ENCODE data around the gene ANKRD9. TPM values are rescaled to one million over a fixed set of nuclear protein-coding genes. Genes with fewer than 3 reads are reported as not detected.

ANKRD9 gene
- total and polyA plus RNA-seq, 2 donors (not counting 1 experiment from before 2014, with no cell fraction given): 2.7 to 22.0 TPM

- Histone ChIP-seq H4K20me1 (ENCODE audit: control insufficient read depth, extremely low read depth, insufficient read depth, low read length) (no peaks in the 10 kb centered on the region), H3K4me1 (ENCODE audit: control insufficient read depth, extremely low read depth, insufficient read depth, low read length) (peaks cover 4% of the 10 kb centered on the region), H3K27me3 (ENCODE audit: control insufficient read depth, insufficient read depth, low read length) (no peaks in the 10 kb centered on the region), H3K36me3 (ENCODE audit: control insufficient read depth, insufficient read depth, low read length) (peaks cover 12% of the 10 kb centered on the region), H2AFZ (ENCODE audit: low read length) (no peak overlapping the region), H3K27ac (ENCODE audit: insufficient read depth, low read length) (no peak overlapping the region), H3K9me3 (ENCODE audit: control insufficient read depth, insufficient read depth, low read depth, low read length) (no peaks in the 10 kb centered on the region), H3K9ac (ENCODE audit: insufficient read depth, low read length) (no peak overlapping the region), H3K79me2 (ENCODE audit: control insufficient read depth, insufficient read depth, low read length) (no peaks in the 10 kb centered on the region), H3K4me2 (ENCODE audit: extremely low read depth, insufficient read depth, low read length) (no peak overlapping the region), H3K4me3 (replicated peaks in 1 of 4; ENCODE audit: control extremely low read depth in 1 of 4, insufficient read depth in 1 of 4, low read depth in 3 of 4, low read length in 4 of 4) (no peak overlapping the region)
- TF ChIP-seq CTCF (conservative IDR thresholded peaks at IDR 0.05 in 1 of 2, IDR thresholded peaks at IDR 0.05 in 1 of 2; ENCODE audit: low read depth in 1 of 2, low read length in 2 of 2) (no peak), EZH2 (IDR thresholded peaks at IDR 0.05; ENCODE audit: low read length, missing control alignments) (no peak)
- no peak for DNase-seq (ENCODE audit: low read depth in 2 of 2)
Measured at GRCh38 chr14:102507081-102507856, 2.3 kb downstream of the ANKRD9 start.

- Histone ChIP-seq H3K4me3 (replicated peaks in 1 of 4; ENCODE audit: control extremely low read depth in 1 of 4, insufficient read depth in 1 of 4, low read depth in 3 of 4, low read length in 4 of 4) (no peak overlapping the region), H4K20me1 (ENCODE audit: control insufficient read depth, extremely low read depth, insufficient read depth, low read length) (no peaks in the 10 kb centered on the region), H3K36me3 (ENCODE audit: control insufficient read depth, insufficient read depth, low read length) (peaks cover 12% of the 10 kb centered on the region), H3K27me3 (ENCODE audit: control insufficient read depth, insufficient read depth, low read length) (no peaks in the 10 kb centered on the region), H3K9me3 (ENCODE audit: control insufficient read depth, insufficient read depth, low read depth, low read length) (no peaks in the 10 kb centered on the region), H3K79me2 (ENCODE audit: control insufficient read depth, insufficient read depth, low read length) (no peaks in the 10 kb centered on the region), H2AFZ (ENCODE audit: low read length) (no peak overlapping the region), H3K27ac (ENCODE audit: insufficient read depth, low read length) (no peak overlapping the region), H3K9ac (ENCODE audit: insufficient read depth, low read length) (no peak overlapping the region), H3K4me2 (ENCODE audit: extremely low read depth, insufficient read depth, low read length) (no peak overlapping the region), H3K4me1 (ENCODE audit: control insufficient read depth, extremely low read depth, insufficient read depth, low read length) (peaks cover 4% of the 10 kb centered on the region)
- TF ChIP-seq EZH2 (IDR thresholded peaks at IDR 0.05; ENCODE audit: low read length, missing control alignments) (no peak), CTCF (conservative IDR thresholded peaks at IDR 0.05 in 1 of 2, IDR thresholded peaks at IDR 0.05 in 1 of 2; ENCODE audit: low read depth in 1 of 2, low read length in 2 of 2) (no peak)
- DNase-seq (ENCODE audit: low read depth in 2 of 2): no peak
Measured at GRCh38 chr14:102506626-102506925, 3.0 kb downstream of the ANKRD9 start.

- Histone ChIP-seq H3K9ac (ENCODE audit: insufficient read depth, low read length) (no peak overlapping the region), H3K36me3 (ENCODE audit: control insufficient read depth, insufficient read depth, low read length) (peaks cover 12% of the 10 kb centered on the region), H3K27ac (ENCODE audit: insufficient read depth, low read length) (no peak overlapping the region), H3K9me3 (ENCODE audit: control insufficient read depth, insufficient read depth, low read depth, low read length) (no peaks in the 10 kb centered on the region), H3K4me3 (replicated peaks in 1 of 4; ENCODE audit: control extremely low read depth in 1 of 4, insufficient read depth in 1 of 4, low read depth in 3 of 4, low read length in 4 of 4) (no peak overlapping the region), H3K79me2 (ENCODE audit: control insufficient read depth, insufficient read depth, low read length) (no peaks in the 10 kb centered on the region), H3K4me2 (ENCODE audit: extremely low read depth, insufficient read depth, low read length) (no peak overlapping the region), H4K20me1 (ENCODE audit: control insufficient read depth, extremely low read depth, insufficient read depth, low read length) (no peaks in the 10 kb centered on the region), H3K4me1 (ENCODE audit: control insufficient read depth, extremely low read depth, insufficient read depth, low read length) (peaks cover 4% of the 10 kb centered on the region), H3K27me3 (ENCODE audit: control insufficient read depth, insufficient read depth, low read length) (no peaks in the 10 kb centered on the region), H2AFZ (ENCODE audit: low read length) (no peak overlapping the region)
- TF ChIP-seq EZH2 (IDR thresholded peaks at IDR 0.05; ENCODE audit: low read length, missing control alignments): no peak
- TF ChIP-seq CTCF (conservative IDR thresholded peaks at IDR 0.05 in 1 of 2, IDR thresholded peaks at IDR 0.05 in 1 of 2; ENCODE audit: low read depth in 1 of 2, low read length in 2 of 2): no peak
- DNase-seq (ENCODE audit: low read depth in 2 of 2): no peak
Measured at GRCh38 chr14:102505775-102506625, 3.6 kb downstream of the ANKRD9 start.

Data from fibroblast of lung (primary cell).